Kidney (tissue), 14 donors: Measurements from ENCODE around the gene ZNF609. TPM values are rescaled to one million over a fixed set of nuclear protein-coding genes. Genes with fewer than 3 reads are reported as not detected.

ENCODE experiments used
- DNase-seq, 5 donors: peaks; one replicate each; pipeline ENCODE4 v3.0.0-alpha.2; 2013 to 2020
- FAIRE-seq: peaks from 2 replicates; lab custom pipeline; 2012; peaks lifted over from hg19 to GRCh38; lab: Jason Lieb, UNC
- H3K27ac ChIP-seq, 2 donors: one replicate each; pipeline ENCODE4 v1.7.0; 2013; ENCODE audit warnings: low read depth in 2 of 2, low read length in 2 of 2, inconsistent platforms in 1 of 2
- H3K27me3 ChIP-seq: one replicate; pipeline ENCODE4 v1.7.1; 2013; ENCODE audit warnings: low read length, inconsistent platforms; ENCODE audit not compliant: control insufficient read depth, insufficient read depth
- H3K36me3 ChIP-seq, 3 donors: one replicate each; pipeline versions ENCODE4 v1.7.0 to v1.7.1; 2013; ENCODE audit warnings: low read length in 3 of 3, control low read depth in 1 of 3, inconsistent platforms in 1 of 3; ENCODE audit not compliant: insufficient read depth in 3 of 3, control insufficient read depth in 2 of 3
- H3K4me1 ChIP-seq, 3 donors: one replicate each; pipeline versions ENCODE4 v1.7.0 to v1.7.1; 2013; ENCODE audit warnings: low read length in 3 of 3, inconsistent platforms in 1 of 3, low read depth in 1 of 3; ENCODE audit not compliant: control insufficient read depth in 2 of 3, insufficient read depth in 2 of 3
- H3K4me3 ChIP-seq, 3 donors: one replicate each; pipeline versions ENCODE4 v1.7.0 to v1.8.1; 2013; ENCODE audit warnings: low read length in 3 of 3, control low read depth in 1 of 3, inconsistent platforms in 1 of 3
- H3K9ac ChIP-seq, 3 donors: one replicate each; pipeline versions ENCODE4 v1.7.0 to v1.7.1; 2013; ENCODE audit warnings: low read length in 3 of 3, control low read depth in 1 of 3, inconsistent platforms in 1 of 3
- H3K9me3 ChIP-seq, 3 donors: one replicate each; pipeline versions ENCODE4 v1.7.0 to v1.7.1; 2013; ENCODE audit warnings: low read length in 3 of 3, control low read depth in 1 of 3, inconsistent platforms in 1 of 3; ENCODE audit not compliant: control insufficient read depth in 2 of 3, insufficient read depth in 1 of 3
- intact Hi-C: fragments of 100-400 bp; cut with DNase I; formaldehyde crosslinking; loops from one replicate; pipeline ENCODE4 v1.11.1; 2022
- polyA plus RNA-seq: library from polyadenylated mRNA; stranded (reverse); fragments of 350-450 nt; fragmentation: Illumina TruSeq; extraction: RNeasy Lipid Tissue Mini Kit (QIAGEN cat#74804); gene quantifications from one replicate; pipeline ENCODE4 v1.2.3, GENCODE V29; 2014; ENCODE audit warnings: low read depth, low replicate concordance; ENCODE audit not compliant: insufficient read depth
- total RNA-seq: library from RNA; stranded (reverse); fragmentation: NEBNext Ultra II Directional; extraction: Animal tissue kit (Norgen Biotek cat#: 25700); gene quantifications from one replicate; pipeline ENCODE4 v1.2.1, GENCODE V29; 2021
- TF ChIP-seq, protein P1 (sequence below): IDR thresholded peaks from 3 replicates; pipeline ENCODE4 v1.5.1; 2012; ENCODE audit warnings: mild to moderate bottlenecking, moderate library complexity, borderline replicate concordance; ENCODE audit not compliant: insufficient read depth; ENCODE audit errors: extremely low read depth
- donor health status: control.
- donor health status: control.
- donor health status: control.
- donor health status: control.
- donor health status: control.
- donor health status: DM: yes; HTN: yes; CAD: no.
- donor health status: Normal renal cell carcinoma (clear cell type).

ZNF609 gene
- total and polyA plus RNA-seq, 2 donors from 2014 or later: 3.1 to 37.2 TPM

DNA sequence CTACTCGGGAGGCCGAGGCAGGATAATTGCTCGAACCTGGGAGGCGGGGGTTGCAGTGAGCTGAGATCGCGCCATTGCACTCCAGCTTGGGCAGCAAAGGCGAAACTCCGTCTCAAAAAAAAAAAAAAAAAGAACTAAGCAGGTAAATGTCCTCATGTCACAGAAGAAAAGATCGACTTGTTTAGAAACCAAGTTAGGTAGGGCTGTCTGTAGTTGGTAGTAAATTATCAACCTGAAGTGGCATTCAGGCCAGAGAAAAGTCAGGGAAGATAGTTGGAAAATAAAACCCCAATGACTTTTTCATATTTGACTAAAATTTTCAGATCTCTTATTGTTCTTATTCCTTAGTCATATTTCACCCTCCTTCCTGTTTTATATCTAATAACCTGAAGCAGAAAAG, 55.4 kb downstream of the ZNF609 start:
- DNase-seq: no peak
- H3K27ac ChIP-seq: no peak overlapping the region
- no peaks in the 10 kb centered on the region for H3K9me3 ChIP-seq
- H3K36me3 ChIP-seq: no peaks in the 10 kb centered on the region
- TF ChIP-seq, protein P1, sequence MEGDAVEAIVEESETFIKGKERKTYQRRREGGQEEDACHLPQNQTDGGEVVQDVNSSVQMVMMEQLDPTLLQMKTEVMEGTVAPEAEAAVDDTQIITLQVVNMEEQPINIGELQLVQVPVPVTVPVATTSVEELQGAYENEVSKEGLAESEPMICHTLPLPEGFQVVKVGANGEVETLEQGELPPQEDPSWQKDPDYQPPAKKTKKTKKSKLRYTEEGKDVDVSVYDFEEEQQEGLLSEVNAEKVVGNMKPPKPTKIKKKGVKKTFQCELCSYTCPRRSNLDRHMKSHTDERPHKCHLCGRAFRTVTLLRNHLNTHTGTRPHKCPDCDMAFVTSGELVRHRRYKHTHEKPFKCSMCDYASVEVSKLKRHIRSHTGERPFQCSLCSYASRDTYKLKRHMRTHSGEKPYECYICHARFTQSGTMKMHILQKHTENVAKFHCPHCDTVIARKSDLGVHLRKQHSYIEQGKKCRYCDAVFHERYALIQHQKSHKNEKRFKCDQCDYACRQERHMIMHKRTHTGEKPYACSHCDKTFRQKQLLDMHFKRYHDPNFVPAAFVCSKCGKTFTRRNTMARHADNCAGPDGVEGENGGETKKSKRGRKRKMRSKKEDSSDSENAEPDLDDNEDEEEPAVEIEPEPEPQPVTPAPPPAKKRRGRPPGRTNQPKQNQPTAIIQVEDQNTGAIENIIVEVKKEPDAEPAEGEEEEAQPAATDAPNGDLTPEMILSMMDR: no peak
- H3K4me3 ChIP-seq: no peak overlapping the region
- intact Hi-C loops: no loop called here
- H3K4me1 ChIP-seq: peaks cover 0 to 4% (median 0%) of the 10 kb centered on the region in 3 donors
- H3K9ac ChIP-seq: no peak overlapping the region
- H3K27me3 ChIP-seq: no peaks in the 10 kb centered on the region
- FAIRE-seq: no peak

DNA sequence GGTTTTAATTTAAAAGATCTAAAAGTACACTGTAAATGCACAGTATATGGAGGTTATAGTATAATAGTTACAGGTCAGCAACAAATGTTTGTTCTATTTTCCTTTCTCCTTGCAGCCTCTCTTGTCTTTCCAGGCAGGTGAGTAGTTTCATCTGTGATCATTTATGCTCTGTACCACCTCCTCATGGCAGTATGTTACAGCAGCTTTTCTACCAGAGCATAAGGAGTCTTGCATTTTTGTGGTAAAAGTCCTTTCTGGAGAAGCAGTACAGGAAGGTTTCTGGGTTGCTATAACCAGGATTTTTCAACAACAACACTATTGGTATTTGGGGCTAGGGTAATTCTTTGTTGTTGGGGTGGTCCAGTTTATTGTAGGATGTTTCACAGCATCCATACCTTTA, 59.5 kb downstream of the ZNF609 start:
- Histone ChIP-seq H3K27ac (no peak overlapping the region), H3K4me1 (peaks cover 0 to 13% (median 0%) of the 10 kb centered on the region in 3 donors), H3K9me3 (no peaks in the 10 kb centered on the region), H3K4me3 (no peak overlapping the region), H3K27me3 (no peaks in the 10 kb centered on the region), H3K9ac (no peak overlapping the region), H3K36me3 (no peaks in the 10 kb centered on the region)
- intact Hi-C loops: no loop called here
- DNase-seq: no peak
- TF ChIP-seq, protein P1: no peak
- FAIRE-seq: no peak

DNA sequence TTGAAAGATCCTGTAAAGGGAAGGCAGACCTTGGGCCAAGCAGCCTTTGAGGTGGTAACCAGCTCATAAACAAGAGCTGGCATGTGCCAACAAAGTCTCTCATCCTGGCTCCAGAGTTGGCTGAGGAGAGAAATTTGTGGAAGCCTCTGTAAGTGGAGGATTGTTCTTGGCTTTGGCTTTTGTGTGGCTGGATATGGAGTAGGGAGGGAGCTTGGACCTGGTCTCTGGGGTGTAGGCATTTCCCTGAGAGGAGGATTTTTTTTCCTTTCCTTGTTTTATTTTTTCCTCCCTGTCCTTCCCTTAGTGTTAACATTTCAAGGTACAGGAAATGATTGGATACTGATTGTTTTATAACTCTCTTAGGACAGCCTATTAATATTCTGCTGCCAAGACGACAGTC, 60.8 kb downstream of the ZNF609 start:
- intact Hi-C loops: no loop called here
- DNase-seq (peak in 1 of 5 donors; percentile 6), FAIRE-seq (no peak)
- H3K27ac ChIP-seq: peak overlapping the region in 1 of 2 donors; percentile 24
- H3K9me3 ChIP-seq: no peaks in the 10 kb centered on the region
- H3K27me3 ChIP-seq: no peaks in the 10 kb centered on the region
- peaks cover 0 to 9% (median 0%) of the 10 kb centered on the region in 3 donors for H3K4me1 ChIP-seq
- TF ChIP-seq, protein P1: no peak
- no peaks in the 10 kb centered on the region for H3K36me3 ChIP-seq
- no peak overlapping the region for H3K9ac ChIP-seq
- no peak overlapping the region for H3K4me3 ChIP-seq

DNA sequence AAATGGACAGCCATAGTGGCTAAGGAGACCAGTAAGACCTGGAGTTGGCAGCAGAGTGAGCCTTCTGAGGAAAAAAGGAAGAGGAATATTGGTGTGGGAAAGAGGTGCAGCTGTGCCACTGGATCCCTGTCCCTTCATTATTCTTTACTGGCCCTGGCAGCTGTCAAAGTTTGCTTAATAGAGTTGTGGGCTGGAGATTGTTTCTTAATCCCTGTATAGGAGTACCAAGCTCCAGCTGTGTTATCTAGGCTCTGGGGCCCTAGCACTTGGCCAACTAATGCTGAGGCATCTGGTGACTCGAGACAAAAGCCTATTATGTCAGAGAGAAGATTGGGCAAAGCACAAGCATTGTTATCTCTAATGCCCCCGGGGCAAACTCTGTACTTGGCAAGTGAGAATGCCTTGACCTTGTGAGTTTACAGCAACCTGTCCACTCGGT, 61.4 kb downstream of the ZNF609 start:
- peak in 1 of 5 donors; percentile 8 for DNase-seq
- intact Hi-C loops: no loop called here
- TF ChIP-seq, protein P1: no peak
- FAIRE-seq: no peak
- peaks cover 0 to 9% (median 0%) of the 10 kb centered on the region in 3 donors for H3K4me1 ChIP-seq
- no peak overlapping the region for H3K9ac ChIP-seq
- H3K4me3 ChIP-seq: no peak overlapping the region
- no peaks in the 10 kb centered on the region for H3K9me3 ChIP-seq
- no peaks in the 10 kb centered on the region for H3K27me3 ChIP-seq
- no peaks in the 10 kb centered on the region for H3K36me3 ChIP-seq
- H3K27ac ChIP-seq: peak overlapping the region in 1 of 2 donors; percentile 24
